OCI-LY1 (cell line): ENCODE measurements around the gene ARHGEF10L.

Experiments
- H2AFZ ChIP-seq: fragments of 200-600 bp; sonication (generic), shearing (Covaris generic); 2 replicates; pipeline ENCODE4 v1.6.0; 2014; ENCODE audit warnings: antibody characterized with exemption, mild to moderate bottlenecking, low read length
- H3F3A ChIP-seq: fragments of 200-600 bp; sonication (generic), shearing (Covaris generic); 2 replicates; pipeline ENCODE4 v1.6.0; 2014; ENCODE audit warnings: mild to moderate bottlenecking, antibody characterized with exemption, low read length, moderate library complexity; ENCODE audit not compliant: insufficient read depth
- H3K27ac ChIP-seq: fragments of 200-600 bp; sonication (generic); 2 replicates; pipeline ENCODE4 v1.5.1; 2014; ENCODE audit warnings: low read length, mixed run types, mild to moderate bottlenecking, low read depth; ENCODE audit not compliant: poor library complexity, severe bottlenecking
- H3K27me3 ChIP-seq: fragments of 200-600 bp; sonication (generic); 2 replicates; pipeline ENCODE4 v1.6.0; 2014; ENCODE audit warnings: antibody characterized with exemption, mild to moderate bottlenecking, low read length, moderate library complexity; ENCODE audit not compliant: insufficient read depth
- H3K36me3 ChIP-seq: fragments of 200-600 bp; sonication (generic); 2 replicates; pipeline ENCODE4 v1.6.1; 2014; ENCODE audit warnings: mild to moderate bottlenecking, antibody characterized with exemption, low read length, moderate library complexity, mixed read lengths; ENCODE audit not compliant: insufficient read depth
- H3K4me1 ChIP-seq: fragments of 200-600 bp; sonication (generic); 2 replicates; pipeline ENCODE4 v1.5.1; 2014; ENCODE audit warnings: mild to moderate bottlenecking, low read length, moderate library complexity; ENCODE audit not compliant: insufficient read depth, severe bottlenecking
- H3K4me2 ChIP-seq: fragments of 200-600 bp; sonication (generic), shearing (Covaris generic); 2 replicates; pipeline ENCODE4 v1.6.1; 2014; ENCODE audit warnings: low read length
- H3K4me3 ChIP-seq: fragments of 200-600 bp; sonication (generic); 2 replicates; pipeline ENCODE4 v1.5.1; 2014; ENCODE audit warnings: low read length, low read depth, mild to moderate bottlenecking, mixed read lengths; ENCODE audit not compliant: poor library complexity, severe bottlenecking
- H3K79me2 ChIP-seq: fragments of 200-600 bp; shearing (Covaris generic); 2 replicates; pipeline ENCODE4 v1.6.1; 2016; ENCODE audit warnings: mixed run types, low read length, mixed read lengths; ENCODE audit not compliant: insufficient read depth
- H3K9ac ChIP-seq: fragments of 200-600 bp; sonication (generic), shearing (Covaris generic); 2 replicates; pipeline ENCODE4 v1.6.1; 2014; ENCODE audit warnings: mild to moderate bottlenecking, low read length, mixed read lengths
- H3K9me2 ChIP-seq: fragments of 200-600 bp; sonication (generic), shearing (Covaris generic); 2 replicates; pipeline ENCODE4 v1.6.1; 2014; ENCODE audit warnings: low read depth, mild to moderate bottlenecking, low read length, mixed read lengths
- H3K9me3 ChIP-seq: fragments of 200-600 bp; shearing (Covaris generic); 2 replicates; pipeline ENCODE4 v1.6.1; 2014; ENCODE audit warnings: low read length, mixed read lengths
- H4K20me1 ChIP-seq: fragments of 200-600 bp; sonication (generic), shearing (Covaris generic); 2 replicates; pipeline ENCODE4 v1.6.0; 2016; ENCODE audit warnings: mild to moderate bottlenecking, low read length; ENCODE audit not compliant: insufficient read depth
- EZH2 ChIP-seq: fragments of 200-600 bp; sonication (generic), shearing (Covaris generic); IDR thresholded peaks from 2 replicates; pipeline ENCODE4 v1.8.0; 2017; ENCODE audit warnings: borderline replicate concordance, mixed run types, mild to moderate bottlenecking, antibody characterized with exemption, low read length, moderate library complexity, mixed read lengths
- TF ChIP-seq, protein P1 (sequence below): fragments of 200-600 bp; sonication (generic), shearing (Covaris generic); IDR thresholded peaks from 2 replicates; pipeline ENCODE4 v1.5.1; 2017; ENCODE audit warnings: mild to moderate bottlenecking, antibody characterized with exemption, low read length, moderate library complexity, mixed read lengths

The ARHGEF10L gene

GRCh38 chr1:17633654-17634053, 94.2 kb downstream of the ARHGEF10L start:
- H3K4me1 ChIP-seq, result no peaks in the 10 kb centered on the region
- no peaks in the 10 kb centered on the region; the same call in 1 of the 2 replicates for H3K27me3 ChIP-seq
- H3K9me3 ChIP-seq, result no peaks in the 10 kb centered on the region
- H3K36me3 ChIP-seq, result no peaks in the 10 kb centered on the region
- H3K9ac ChIP-seq, result no peak overlapping the region
- TF ChIP-seq, protein P1, sequence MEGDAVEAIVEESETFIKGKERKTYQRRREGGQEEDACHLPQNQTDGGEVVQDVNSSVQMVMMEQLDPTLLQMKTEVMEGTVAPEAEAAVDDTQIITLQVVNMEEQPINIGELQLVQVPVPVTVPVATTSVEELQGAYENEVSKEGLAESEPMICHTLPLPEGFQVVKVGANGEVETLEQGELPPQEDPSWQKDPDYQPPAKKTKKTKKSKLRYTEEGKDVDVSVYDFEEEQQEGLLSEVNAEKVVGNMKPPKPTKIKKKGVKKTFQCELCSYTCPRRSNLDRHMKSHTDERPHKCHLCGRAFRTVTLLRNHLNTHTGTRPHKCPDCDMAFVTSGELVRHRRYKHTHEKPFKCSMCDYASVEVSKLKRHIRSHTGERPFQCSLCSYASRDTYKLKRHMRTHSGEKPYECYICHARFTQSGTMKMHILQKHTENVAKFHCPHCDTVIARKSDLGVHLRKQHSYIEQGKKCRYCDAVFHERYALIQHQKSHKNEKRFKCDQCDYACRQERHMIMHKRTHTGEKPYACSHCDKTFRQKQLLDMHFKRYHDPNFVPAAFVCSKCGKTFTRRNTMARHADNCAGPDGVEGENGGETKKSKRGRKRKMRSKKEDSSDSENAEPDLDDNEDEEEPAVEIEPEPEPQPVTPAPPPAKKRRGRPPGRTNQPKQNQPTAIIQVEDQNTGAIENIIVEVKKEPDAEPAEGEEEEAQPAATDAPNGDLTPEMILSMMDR, result no peak
- no peak for TF ChIP-seq EZH2
- H3K9me2 ChIP-seq, result no peaks in the 10 kb centered on the region
- no peaks in the 10 kb centered on the region for H3K79me2 ChIP-seq
- no peaks in the 10 kb centered on the region for H3F3A ChIP-seq
- H2AFZ ChIP-seq, result no peak overlapping the region
- H3K4me2 ChIP-seq, result no peak overlapping the region
- no peak overlapping the region for H3K27ac ChIP-seq
- no peak overlapping the region for H3K4me3 ChIP-seq
- no peaks in the 10 kb centered on the region for H4K20me1 ChIP-seq

DNA sequence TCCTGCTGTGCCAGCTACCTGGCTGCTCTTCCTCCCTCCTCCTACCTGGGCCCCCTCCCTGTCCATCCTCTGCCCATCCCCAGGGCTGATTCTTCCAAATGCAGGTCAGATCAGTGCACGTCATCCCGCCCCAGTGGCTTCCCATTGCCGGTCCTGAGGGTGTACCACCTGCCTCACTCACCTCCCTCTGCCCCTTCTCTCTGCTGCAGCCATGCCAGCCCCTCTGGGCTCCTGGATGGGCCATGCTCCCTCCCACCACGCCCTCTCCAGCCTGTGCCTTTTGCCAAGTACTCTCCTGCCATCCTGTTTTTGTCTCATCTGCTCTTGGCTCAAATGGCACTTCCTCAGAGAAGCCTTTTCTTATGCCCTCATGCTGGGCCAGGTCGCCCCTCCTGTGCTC, 95.8 kb downstream of the ARHGEF10L start:
- H4K20me1 ChIP-seq, result no peaks in the 10 kb centered on the region
- H3K9me2 ChIP-seq, result no peaks in the 10 kb centered on the region
- H3K36me3 ChIP-seq, result no peaks in the 10 kb centered on the region
- H3K27me3 ChIP-seq, result no peaks in the 10 kb centered on the region; the same call in 1 of the 2 replicates
- H3K4me1 ChIP-seq, result no peaks in the 10 kb centered on the region
- no peaks in the 10 kb centered on the region for H3K9me3 ChIP-seq
- TF ChIP-seq, protein P1, result no peak
- TF ChIP-seq EZH2, result no peak
- H3F3A ChIP-seq, result no peaks in the 10 kb centered on the region
- no peaks in the 10 kb centered on the region for H3K79me2 ChIP-seq
- H2AFZ ChIP-seq, result no peak overlapping the region
- no peak overlapping the region for H3K4me3 ChIP-seq
- no peak overlapping the region for H3K9ac ChIP-seq
- H3K27ac ChIP-seq, result no peak overlapping the region
- no peak overlapping the region for H3K4me2 ChIP-seq

DNA sequence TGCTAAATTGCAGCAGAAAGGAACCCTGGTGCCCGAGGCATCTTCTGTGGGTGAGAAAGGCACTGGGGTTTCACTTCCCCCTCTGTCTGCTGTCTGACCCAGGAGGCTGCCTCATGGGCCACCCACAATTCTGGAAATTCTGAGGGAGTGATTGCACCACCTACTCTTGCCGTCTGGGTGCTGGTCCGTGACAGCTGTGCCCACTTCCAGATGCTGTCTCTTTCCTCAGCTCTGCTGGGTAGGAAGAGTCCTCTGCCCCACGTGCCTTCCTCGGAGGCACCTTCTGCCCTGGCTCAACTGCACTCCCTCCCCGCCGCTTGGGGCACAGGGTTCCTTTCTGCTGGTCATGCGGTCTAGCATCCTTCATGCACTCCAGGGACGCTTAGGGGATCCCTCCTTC, 96.3 kb downstream of the ARHGEF10L start:
- Histone ChIP-seq H3K4me3 (no peak overlapping the region), H4K20me1 (no peaks in the 10 kb centered on the region), H3K27me3 (no peaks in the 10 kb centered on the region; the same call in 1 of the 2 replicates), H3F3A (no peaks in the 10 kb centered on the region), H3K9ac (no peak overlapping the region), H3K4me2 (no peak overlapping the region), H3K27ac (no peak overlapping the region), H3K79me2 (no peaks in the 10 kb centered on the region), H2AFZ (no peak overlapping the region), H3K9me2 (no peaks in the 10 kb centered on the region), H3K9me3 (no peaks in the 10 kb centered on the region), H3K36me3 (no peaks in the 10 kb centered on the region), H3K4me1 (no peaks in the 10 kb centered on the region)
- no peak for TF ChIP-seq EZH2
- TF ChIP-seq, protein P1, result no peak
